Stomach (tissue), 4 donors: Measurements from ENCODE around the gene ATP11B.

Source experiments
- POLR2A ChIP-seq, 4 donors: fragments of 450-650 bp; IDR thresholded peaks; one replicate each; pipeline ENCODE4 v1.6.1; 2016; ENCODE audit warnings: antibody characterized with exemption in 4 of 4, control low read depth in 2 of 4, mild to moderate bottlenecking in 1 of 4, moderate library complexity in 1 of 4
- POLR2AphosphoS5 ChIP-seq, 3 donors: sonication (generic); formaldehyde crosslinking; IDR thresholded peaks; one replicate each; pipeline ENCODE4 v1.6.1; 2016; ENCODE audit warnings: antibody characterized with exemption in 3 of 3
- TF ChIP-seq, protein P1 (sequence below), 7 experiments: fragments of 450-650 bp in 4 of 7; fragments of 200-600 bp in 3 of 7; sonication (generic) in 3 of 7; IDR thresholded peaks; one replicate each; pipeline ENCODE4 v1.5.1; 2016 to 2019; ENCODE audit warnings: antibody characterized with exemption in 7 of 7, control low read depth in 2 of 7, mild to moderate bottlenecking in 1 of 7

DNA sequence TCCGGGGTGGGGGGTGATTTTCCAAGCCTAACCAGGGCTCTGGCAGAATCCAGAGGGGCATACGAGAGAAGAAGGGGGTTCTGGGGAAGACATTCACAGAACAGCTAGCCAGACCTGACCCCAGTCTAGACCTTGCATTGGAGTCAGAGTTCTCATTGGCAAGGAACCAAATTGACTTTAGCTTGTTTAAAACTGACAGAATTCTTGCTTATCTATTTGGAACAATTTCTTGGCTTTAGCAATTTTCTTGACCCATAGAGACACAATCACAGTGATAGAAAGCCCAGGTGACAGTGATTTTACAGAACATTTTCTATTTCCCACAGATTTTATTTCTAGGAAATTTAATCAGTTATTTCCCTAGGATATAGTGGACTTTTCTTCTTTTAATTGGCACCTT lies 23.6 kb upstream of the ATP11B start:
- TF ChIP-seq POLR2AphosphoS5 (IDR thresholded peaks at IDR 0.05), result no peak
- TF ChIP-seq, protein P1, sequence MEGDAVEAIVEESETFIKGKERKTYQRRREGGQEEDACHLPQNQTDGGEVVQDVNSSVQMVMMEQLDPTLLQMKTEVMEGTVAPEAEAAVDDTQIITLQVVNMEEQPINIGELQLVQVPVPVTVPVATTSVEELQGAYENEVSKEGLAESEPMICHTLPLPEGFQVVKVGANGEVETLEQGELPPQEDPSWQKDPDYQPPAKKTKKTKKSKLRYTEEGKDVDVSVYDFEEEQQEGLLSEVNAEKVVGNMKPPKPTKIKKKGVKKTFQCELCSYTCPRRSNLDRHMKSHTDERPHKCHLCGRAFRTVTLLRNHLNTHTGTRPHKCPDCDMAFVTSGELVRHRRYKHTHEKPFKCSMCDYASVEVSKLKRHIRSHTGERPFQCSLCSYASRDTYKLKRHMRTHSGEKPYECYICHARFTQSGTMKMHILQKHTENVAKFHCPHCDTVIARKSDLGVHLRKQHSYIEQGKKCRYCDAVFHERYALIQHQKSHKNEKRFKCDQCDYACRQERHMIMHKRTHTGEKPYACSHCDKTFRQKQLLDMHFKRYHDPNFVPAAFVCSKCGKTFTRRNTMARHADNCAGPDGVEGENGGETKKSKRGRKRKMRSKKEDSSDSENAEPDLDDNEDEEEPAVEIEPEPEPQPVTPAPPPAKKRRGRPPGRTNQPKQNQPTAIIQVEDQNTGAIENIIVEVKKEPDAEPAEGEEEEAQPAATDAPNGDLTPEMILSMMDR (IDR thresholded peaks at IDR 0.05), result no peak
- TF ChIP-seq POLR2A (IDR thresholded peaks at IDR 0.05), result no peak
